ENCODE measurements around the gene SYNE2.

DNA sequence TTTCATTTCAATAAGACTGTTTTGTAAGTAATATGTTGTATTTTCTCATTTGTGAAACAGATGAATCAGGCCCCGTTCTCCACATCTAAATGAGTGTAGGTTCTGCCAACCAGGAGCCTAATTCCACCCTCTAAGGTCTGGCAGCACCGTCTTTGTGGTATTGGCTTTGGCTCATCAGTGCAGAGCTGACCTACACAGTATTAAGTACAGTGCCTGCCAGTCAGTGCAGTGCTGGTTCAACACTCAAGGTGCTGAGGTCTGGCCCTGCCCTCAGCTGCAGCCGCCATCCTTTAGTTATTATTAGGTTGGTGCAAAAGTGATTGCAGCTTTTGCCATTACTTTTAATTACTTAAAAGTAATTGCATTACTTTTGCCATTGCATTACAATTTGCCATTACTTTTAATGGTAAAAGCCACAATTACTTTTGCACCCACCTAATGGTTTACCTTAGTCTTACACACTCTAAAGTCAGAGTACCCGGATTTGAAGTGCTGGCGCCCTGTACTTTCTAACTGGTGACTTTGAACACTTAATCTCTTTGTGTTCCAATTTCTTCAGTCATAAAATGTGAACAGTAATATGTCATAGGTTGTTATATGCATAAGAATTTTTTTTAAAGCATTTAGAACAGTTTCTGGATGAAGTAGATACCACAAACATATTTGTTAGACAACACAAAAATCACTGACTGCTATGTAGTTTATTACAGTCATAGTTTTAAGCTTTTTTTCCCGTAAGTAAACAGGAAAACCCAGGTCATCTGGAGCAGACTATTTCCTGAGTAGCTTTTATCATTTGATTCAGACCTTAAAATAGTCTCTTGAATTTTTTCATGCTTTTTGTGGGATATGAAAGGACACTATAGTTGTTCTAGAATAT lies 99.5 kb downstream of the SYNE2 start:
- TF ChIP-seq, protein P1, sequence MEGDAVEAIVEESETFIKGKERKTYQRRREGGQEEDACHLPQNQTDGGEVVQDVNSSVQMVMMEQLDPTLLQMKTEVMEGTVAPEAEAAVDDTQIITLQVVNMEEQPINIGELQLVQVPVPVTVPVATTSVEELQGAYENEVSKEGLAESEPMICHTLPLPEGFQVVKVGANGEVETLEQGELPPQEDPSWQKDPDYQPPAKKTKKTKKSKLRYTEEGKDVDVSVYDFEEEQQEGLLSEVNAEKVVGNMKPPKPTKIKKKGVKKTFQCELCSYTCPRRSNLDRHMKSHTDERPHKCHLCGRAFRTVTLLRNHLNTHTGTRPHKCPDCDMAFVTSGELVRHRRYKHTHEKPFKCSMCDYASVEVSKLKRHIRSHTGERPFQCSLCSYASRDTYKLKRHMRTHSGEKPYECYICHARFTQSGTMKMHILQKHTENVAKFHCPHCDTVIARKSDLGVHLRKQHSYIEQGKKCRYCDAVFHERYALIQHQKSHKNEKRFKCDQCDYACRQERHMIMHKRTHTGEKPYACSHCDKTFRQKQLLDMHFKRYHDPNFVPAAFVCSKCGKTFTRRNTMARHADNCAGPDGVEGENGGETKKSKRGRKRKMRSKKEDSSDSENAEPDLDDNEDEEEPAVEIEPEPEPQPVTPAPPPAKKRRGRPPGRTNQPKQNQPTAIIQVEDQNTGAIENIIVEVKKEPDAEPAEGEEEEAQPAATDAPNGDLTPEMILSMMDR (IDR thresholded peaks at IDR 0.05), result no peak
- TF ChIP-seq EP300 (IDR thresholded peaks at IDR 0.05) (no peak), POLR2A (IDR thresholded peaks at IDR 0.05) (no peak)
